ENCODE measurements around the gene AP4S1.

The AP4S1 gene

DNA sequence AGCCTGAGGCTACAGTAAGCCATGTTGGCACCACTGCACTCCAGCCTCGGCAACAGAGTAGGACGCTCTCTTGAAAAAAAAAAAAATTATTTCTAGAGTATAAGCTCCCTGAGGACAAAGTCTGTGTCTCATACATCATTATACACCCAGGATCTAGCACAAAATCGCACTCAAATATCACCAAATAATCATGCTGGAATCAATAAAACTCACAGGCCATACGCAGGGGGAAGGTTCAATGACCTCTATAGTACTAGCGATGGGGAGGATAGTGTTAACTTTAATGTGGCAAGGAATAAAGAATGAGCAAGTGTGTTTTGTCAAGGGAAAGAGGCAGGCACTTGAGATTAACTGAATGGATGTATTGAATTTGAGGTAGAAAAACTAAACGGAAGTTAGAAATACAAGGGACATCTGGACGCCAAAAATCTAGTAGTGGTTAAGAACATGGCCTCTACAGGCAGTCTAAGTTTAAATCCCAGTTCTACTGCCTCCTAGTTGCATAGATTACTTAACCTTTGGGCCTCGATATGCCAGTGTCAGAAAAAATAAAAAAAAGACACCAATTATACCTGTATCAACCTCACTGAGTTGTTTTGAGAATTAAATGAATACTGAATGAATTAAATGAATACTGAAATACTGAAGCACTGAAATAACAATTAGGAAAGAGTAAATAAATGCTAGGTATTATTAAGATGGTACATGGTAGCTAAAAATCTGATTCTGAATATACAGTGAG, 4.4 kb upstream of the AP4S1 start:
- Histone ChIP-seq H3K27me3 (ENCODE audit: insufficient read depth, low read length) (no peaks in the 10 kb centered on the region), H3K36me3 (ENCODE audit: insufficient read depth, low read length) (peaks cover 23% of the 10 kb centered on the region), H3K4me1 (ENCODE audit: insufficient read depth, low read length) (peaks cover 25% of the 10 kb centered on the region), H3K9me3 (ENCODE audit: low read length) (no peaks in the 10 kb centered on the region), H2AFZ (ENCODE audit: low read depth, low read length) (no peak overlapping the region), H3K4me3 (ENCODE audit: low read length) (no peak overlapping the region)

DNA sequence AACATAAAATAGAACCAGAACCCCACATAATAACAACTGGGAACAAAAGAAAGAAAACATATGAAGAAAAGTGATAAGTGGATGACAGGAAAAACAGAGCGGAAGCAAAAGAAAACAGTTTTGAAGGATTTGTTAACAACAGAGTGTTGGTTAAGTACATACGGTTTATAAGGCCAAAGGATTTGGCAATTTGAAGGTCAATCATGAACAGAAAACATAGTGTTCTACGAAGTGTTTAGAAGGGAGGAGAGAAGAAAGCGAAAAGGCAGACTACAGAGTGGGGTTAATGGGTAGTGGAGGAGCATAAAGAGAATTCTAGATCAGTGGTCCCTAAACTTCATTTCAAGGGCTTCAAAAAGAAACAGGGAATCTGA, 3.9 kb upstream of the AP4S1 start:
- Histone ChIP-seq H3K36me3 (ENCODE audit: insufficient read depth, low read length) (peaks cover 23% of the 10 kb centered on the region), H3K4me3 (ENCODE audit: low read length) (no peak overlapping the region)

DNA sequence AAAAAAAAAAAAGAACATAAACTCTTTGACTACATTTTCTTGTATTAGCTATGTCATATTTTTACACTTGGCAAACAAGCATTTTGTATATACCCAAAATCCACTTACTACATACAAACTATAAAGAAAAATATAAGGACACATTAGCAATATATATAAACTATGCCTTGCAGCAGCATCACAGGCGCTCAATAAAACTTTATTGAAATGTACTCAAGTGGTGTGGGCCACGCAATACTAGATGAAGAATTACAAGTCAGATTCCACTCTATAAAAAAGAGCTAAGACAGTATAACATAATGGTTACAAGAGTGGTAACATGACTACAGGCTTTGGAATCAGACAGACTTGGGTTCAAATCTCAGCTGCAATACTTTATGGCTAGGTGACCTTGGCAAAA, 3.1 kb upstream of the AP4S1 start:
- Histone ChIP-seq H2AFZ (ENCODE audit: low read depth, low read length) (no peak overlapping the region), H3K9me3 (ENCODE audit: low read length) (no peaks in the 10 kb centered on the region), H3K36me3 (ENCODE audit: insufficient read depth, low read length) (peaks cover 23% of the 10 kb centered on the region), H3K4me1 (ENCODE audit: insufficient read depth, low read length) (peaks cover 25% of the 10 kb centered on the region), H3K27me3 (ENCODE audit: insufficient read depth, low read length) (no peaks in the 10 kb centered on the region), H3K4me3 (ENCODE audit: low read length) (no peak overlapping the region)

More for the DNA sequence above, 3.9 kb upstream of the AP4S1 start:
- H3K9me3 ChIP-seq (ENCODE audit: low read length), result no peaks in the 10 kb centered on the region
- H3K27me3 ChIP-seq (ENCODE audit: insufficient read depth, low read length), result no peaks in the 10 kb centered on the region
- H3K4me1 ChIP-seq (ENCODE audit: insufficient read depth, low read length), result peaks cover 25% of the 10 kb centered on the region
- H2AFZ ChIP-seq (ENCODE audit: low read depth, low read length), result no peak overlapping the region

DNA sequence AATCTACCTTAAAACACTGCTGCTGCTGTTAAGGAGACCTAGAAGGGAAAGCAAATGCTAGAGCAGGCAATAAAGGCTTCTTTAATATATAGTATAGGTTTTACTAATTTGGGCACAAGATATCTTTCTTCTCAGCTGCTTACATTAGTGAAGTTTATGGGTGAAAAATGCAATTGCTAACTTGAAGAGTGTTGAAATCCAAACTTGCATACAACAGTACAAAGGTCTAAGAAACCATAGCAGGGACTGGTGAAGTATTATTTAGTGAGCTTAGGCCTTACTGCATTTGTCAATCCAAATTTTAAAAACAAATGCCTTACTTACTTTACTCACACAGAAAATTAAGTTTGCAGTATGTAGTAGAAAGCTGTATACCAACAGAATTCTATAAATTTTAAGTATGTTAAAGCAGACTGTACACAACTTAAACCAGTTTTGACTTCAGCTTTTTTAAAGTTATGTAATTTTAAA, 1.4 kb upstream of the AP4S1 start:
- no peak overlapping the region for H2AFZ ChIP-seq (ENCODE audit: low read depth, low read length)
- H3K27me3 ChIP-seq (ENCODE audit: insufficient read depth, low read length), result no peaks in the 10 kb centered on the region
- H3K36me3 ChIP-seq (ENCODE audit: insufficient read depth, low read length), result peaks cover 18% of the 10 kb centered on the region
- H3K4me1 ChIP-seq (ENCODE audit: insufficient read depth, low read length), result peaks cover 23% of the 10 kb centered on the region
- H3K9me3 ChIP-seq (ENCODE audit: low read length), result no peaks in the 10 kb centered on the region
- peak overlapping the region; percentile 76 for H3K4me3 ChIP-seq (ENCODE audit: low read length)

DNA sequence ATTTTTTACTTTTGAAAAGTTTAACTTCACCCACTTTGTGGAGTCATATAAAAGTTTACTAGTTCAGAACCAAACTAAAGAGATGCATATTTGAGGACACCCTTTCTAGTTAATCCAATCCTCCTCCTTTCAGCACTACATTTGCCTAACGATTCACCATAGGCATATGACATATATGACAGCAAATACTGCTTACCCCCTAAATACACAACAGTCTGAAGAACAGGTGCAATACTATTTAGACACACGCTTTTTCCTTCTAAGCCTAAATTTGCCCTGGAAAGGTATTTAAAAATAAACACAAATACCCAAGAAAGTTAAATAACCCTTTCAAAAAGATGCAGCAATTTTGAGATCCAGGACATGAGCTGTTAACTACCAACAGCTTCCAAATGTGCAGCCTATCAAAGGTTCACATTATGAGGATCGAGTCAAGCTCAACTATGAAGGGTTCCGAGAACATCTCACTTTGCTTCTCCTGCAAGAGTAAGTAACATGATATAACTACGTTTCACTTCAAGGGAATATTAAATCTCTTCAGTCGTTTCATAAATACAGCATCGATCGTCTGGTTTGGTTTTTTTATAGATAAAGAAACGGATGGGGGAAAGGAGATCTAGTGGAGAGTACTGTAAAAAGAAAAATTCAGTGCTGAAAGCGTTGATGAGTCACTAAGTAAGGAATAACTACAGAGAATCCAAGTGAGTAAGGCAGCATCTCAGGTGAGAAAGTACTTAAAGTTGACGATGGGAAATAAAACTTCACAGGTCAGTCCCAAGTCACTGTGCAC, 677 bp upstream of the AP4S1 start:
- H3K27me3 ChIP-seq (ENCODE audit: insufficient read depth, low read length), result no peaks in the 10 kb centered on the region
- no peaks in the 10 kb centered on the region for H3K9me3 ChIP-seq (ENCODE audit: low read length)
- peak overlapping the region; percentile 77 for H2AFZ ChIP-seq (ENCODE audit: low read depth, low read length)

DNA sequence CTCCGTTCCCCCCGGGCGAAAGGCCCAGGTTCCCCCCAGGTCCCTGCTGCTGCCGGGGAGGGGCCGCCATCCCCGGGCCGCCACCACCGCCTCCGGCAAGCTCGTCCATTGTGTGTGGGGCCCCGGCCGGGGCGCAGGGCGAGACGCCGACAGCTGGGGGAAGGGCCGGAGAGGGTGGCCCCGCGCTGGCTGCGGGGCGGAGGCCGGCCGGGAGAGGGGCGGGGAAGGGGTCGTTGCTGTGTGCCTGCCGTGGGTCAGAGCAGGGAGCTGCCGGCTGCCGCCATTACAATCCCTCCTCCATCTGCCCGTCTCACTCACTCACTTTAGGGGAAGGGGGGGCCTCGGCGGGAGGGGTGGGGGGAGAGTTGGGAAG, 614 bp downstream of the AP4S1 start, which contains the start of gene STRN3:
Gene STRN3 (minus strand): TSS at position 303 of the 373 bp plus-strand sequence. CDS start 194 bp downstream, at position 109.
- peaks cover 23% of the 10 kb centered on the region for H3K4me1 ChIP-seq (ENCODE audit: insufficient read depth, low read length)
- peak within 1 kb of the TSS; percentile 77 for H2AFZ ChIP-seq (ENCODE audit: low read depth, low read length)
- H3K9me3 ChIP-seq (ENCODE audit: low read length), result no peaks in the 10 kb centered on the region
- H3K27me3 ChIP-seq (ENCODE audit: insufficient read depth, low read length), result no peaks in the 10 kb centered on the region
- peaks cover 12% of the 10 kb centered on the region for H3K36me3 ChIP-seq (ENCODE audit: insufficient read depth, low read length)
- peak within 1 kb of the TSS; percentile 76 for H3K4me3 ChIP-seq (ENCODE audit: low read length)

More for the DNA sequence above, 677 bp upstream of the AP4S1 start:
- peak overlapping the region; percentile 76 for H3K4me3 ChIP-seq (ENCODE audit: low read length)
- peaks cover 18% of the 10 kb centered on the region for H3K36me3 ChIP-seq (ENCODE audit: insufficient read depth, low read length)
- peaks cover 23% of the 10 kb centered on the region for H3K4me1 ChIP-seq (ENCODE audit: insufficient read depth, low read length)

DNA sequence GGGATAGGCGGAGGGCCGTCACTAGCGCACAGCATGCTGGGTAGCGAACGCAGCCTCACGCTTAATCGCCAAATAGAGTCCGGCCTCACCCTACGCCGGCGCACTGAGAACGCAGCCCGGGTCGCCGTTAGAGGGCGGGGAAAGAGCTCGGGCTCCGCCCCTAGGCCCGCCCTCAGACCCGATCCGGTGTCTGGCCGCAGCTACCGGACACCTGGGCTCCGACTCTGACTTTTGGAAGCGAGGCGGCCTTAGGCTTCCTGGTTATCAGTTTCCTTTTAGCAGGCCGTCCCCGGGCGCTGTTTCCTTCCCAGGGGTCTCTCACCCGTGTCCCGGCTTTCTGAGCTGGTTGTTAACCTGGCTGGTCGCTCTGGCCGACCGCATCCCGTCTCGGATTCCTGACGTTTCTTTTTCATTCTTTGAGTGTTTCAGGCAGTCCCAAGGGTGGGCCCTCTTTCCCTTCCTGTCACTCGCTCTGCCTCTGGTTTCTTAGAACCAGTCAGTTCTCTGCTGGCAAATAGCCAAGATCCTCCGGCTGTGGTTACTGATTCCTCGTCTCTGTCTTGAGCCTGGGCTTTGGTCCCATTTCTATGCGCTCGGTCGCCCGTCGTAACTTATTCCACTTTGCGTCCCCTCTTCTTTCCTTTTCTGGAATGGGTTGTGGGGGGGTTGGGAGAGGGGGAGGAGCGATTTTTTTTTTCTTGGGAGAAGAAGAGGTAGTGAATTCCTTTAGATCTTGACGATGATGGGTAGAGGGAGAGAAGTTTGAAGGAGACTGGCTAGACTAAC, 1.2 kb downstream of the AP4S1 start:
- H3K4me1 ChIP-seq (ENCODE audit: insufficient read depth, low read length), result peaks cover 23% of the 10 kb centered on the region
- no peaks in the 10 kb centered on the region for H3K27me3 ChIP-seq (ENCODE audit: insufficient read depth, low read length)
- H3K36me3 ChIP-seq (ENCODE audit: insufficient read depth, low read length), result peaks cover 6% of the 10 kb centered on the region
- peak overlapping the region; percentile 58 for H2AFZ ChIP-seq (ENCODE audit: low read depth, low read length)
- no peaks in the 10 kb centered on the region for H3K9me3 ChIP-seq (ENCODE audit: low read length)
- H3K4me3 ChIP-seq (ENCODE audit: low read length), result peak overlapping the region; percentile 76

DNA sequence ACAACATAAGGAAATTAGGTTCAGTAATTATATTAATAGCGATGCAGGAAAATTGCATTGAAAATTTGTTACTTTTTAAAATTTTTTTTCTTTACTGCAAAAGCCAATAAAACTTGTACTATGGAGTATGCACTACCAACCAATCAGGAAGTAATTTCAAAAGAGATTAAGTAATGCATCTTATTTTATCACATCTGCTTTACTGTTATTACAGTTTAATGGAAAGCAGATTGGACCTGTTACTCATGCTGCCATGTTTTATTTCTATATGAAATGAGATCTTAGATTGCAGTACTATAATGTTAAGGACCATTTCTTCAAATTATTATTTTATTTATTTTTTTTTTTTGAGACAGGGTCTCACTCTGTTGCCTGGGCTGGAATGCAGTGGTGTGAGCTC, 2.4 kb downstream of the AP4S1 start:
- Histone ChIP-seq H3K4me1 (ENCODE audit: insufficient read depth, low read length) (peaks cover 23% of the 10 kb centered on the region), H3K4me3 (ENCODE audit: low read length) (peak overlapping the region; percentile 76), H3K36me3 (ENCODE audit: insufficient read depth, low read length) (no peaks in the 10 kb centered on the region), H3K9me3 (ENCODE audit: low read length) (no peaks in the 10 kb centered on the region), H3K27me3 (ENCODE audit: insufficient read depth, low read length) (no peaks in the 10 kb centered on the region), H2AFZ (ENCODE audit: low read depth, low read length) (no peak overlapping the region)

DNA sequence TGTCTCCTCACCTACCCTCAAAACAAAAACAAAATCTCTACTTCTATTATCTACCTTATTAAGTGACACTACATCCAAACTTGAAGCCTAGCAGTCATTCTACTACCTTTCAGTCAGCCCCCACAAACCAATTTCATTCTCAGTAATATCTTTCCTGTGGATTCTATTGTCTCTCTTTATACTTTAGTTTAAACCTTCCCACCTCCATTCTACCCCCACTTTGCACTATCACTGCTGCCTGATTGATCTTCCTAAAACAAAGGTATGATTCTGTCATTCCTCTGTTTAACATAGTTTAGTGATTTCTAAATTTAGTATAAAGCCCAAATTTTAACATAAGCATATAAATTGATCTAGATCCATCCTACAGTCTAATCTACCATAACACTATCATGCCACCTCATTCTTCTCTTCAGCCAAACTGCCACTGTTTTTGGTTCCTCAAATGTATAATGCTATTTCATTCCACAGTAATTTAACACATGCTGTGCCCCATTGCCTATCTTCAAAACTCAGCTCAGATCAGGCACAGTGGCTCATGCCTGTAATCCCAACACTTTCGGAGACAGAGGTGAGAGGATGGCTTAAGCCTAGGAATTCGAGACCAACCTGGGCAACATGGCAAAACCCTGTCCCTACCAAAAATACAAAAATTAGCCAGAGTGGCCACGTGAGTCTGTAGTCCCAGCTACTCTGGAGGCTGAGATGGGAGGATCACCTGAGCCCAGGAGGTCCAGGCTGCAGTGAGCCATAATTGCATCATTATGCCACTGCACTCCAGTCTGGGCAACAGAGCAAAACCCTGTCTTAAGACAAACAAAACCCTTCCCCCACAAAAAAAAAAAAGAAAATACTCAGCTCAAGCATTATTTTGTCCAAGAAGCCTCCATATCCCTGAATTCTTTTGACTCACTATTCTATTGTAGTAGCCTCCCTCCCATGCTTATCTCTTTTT, 3.8 kb downstream of the AP4S1 start:
- peaks cover 10% of the 10 kb centered on the region for H3K4me1 ChIP-seq (ENCODE audit: insufficient read depth, low read length)
- H3K4me3 ChIP-seq (ENCODE audit: low read length), result no peak overlapping the region

DNA sequence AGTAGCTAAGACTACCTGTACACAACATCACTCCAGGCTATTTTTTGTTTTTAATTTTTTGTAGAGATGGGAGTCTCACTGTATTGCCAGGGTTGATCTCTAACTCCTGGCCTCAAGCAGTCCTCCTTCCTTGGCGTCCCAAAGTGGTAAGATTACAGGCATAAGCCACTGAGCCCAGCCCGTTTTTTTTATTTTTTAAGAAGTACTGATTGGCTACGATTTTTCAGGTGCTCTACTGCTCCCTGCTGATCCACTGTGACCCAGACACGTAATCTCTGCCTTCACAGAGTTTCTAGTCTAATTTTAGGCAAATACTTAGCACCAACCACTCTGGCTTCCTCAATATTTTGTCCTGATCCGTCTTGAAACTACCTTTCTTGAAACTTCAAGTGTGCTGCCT, 5.0 kb downstream of the AP4S1 start:
- no peaks in the 10 kb centered on the region for H3K9me3 ChIP-seq (ENCODE audit: low read length)
- no peaks in the 10 kb centered on the region for H3K4me1 ChIP-seq (ENCODE audit: insufficient read depth, low read length)
- no peak overlapping the region for H3K4me3 ChIP-seq (ENCODE audit: low read length)
- H3K36me3 ChIP-seq (ENCODE audit: insufficient read depth, low read length), result no peaks in the 10 kb centered on the region
- no peak overlapping the region for H2AFZ ChIP-seq (ENCODE audit: low read depth, low read length)
- no peaks in the 10 kb centered on the region for H3K27me3 ChIP-seq (ENCODE audit: insufficient read depth, low read length)

More for the DNA sequence above, 3.8 kb downstream of the AP4S1 start:
- no peak overlapping the region for H2AFZ ChIP-seq (ENCODE audit: low read depth, low read length)
- H3K27me3 ChIP-seq (ENCODE audit: insufficient read depth, low read length), result no peaks in the 10 kb centered on the region
- H3K36me3 ChIP-seq (ENCODE audit: insufficient read depth, low read length), result no peaks in the 10 kb centered on the region
- no peaks in the 10 kb centered on the region for H3K9me3 ChIP-seq (ENCODE audit: low read length)

DNA sequence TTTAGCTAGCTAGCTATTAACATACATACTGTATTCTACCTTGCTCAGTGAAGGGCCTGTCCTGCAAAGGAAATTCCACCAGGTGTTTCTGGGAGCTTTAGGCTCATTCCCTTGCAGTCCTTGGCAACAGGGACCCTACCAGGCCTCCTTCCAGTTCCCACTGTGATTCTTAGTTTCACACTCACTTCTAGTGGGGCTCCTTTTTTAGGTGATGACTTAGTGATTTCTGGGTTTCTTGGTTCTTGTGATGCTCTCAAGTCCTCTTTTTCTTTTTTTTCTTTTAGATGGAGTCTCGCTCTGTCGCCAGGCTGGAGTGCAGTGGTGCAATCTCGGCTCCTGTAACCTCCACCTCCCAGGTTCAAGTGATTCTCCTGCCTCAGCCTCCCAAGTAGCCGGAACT, 11.1 kb downstream of the AP4S1 start:
- Histone ChIP-seq H3K4me3 (ENCODE audit: low read length) (no peak overlapping the region), H3K9me3 (ENCODE audit: low read length) (no peaks in the 10 kb centered on the region), H3K36me3 (ENCODE audit: insufficient read depth, low read length) (peaks cover 3% of the 10 kb centered on the region), H2AFZ (ENCODE audit: low read depth, low read length) (no peak overlapping the region), H3K27me3 (ENCODE audit: insufficient read depth, low read length) (no peaks in the 10 kb centered on the region), H3K4me1 (ENCODE audit: insufficient read depth, low read length) (no peaks in the 10 kb centered on the region)

DNA sequence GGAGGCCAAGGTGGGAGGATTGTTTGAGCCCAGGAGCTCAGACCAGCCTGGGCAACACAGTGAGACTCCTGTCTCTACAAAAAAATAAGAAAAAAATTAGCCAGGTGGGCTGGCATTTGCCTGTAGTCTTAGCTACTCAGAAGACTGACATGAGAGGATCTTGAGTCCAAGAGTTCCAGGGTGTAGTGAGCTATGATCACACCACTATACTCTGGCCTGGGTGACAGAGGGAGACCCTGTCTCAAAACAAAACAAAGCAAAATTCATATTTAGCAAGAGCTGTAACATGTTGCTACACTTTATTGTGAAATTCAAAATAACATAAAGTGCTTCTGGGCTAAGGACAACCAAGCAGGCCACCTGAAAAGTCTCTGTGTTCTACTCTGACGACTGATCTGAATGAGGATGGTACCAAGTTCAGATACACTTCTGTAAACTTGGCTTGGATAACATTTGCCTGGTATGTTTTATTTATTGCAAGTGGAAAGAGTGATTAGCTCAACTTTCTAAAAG, 12.3 kb downstream of the AP4S1 start:
- Histone ChIP-seq H3K9me3 (ENCODE audit: low read length) (no peaks in the 10 kb centered on the region), H2AFZ (ENCODE audit: low read depth, low read length) (no peak overlapping the region), H3K27me3 (ENCODE audit: insufficient read depth, low read length) (no peaks in the 10 kb centered on the region), H3K36me3 (ENCODE audit: insufficient read depth, low read length) (peaks cover 3% of the 10 kb centered on the region), H3K4me3 (ENCODE audit: low read length) (no peak overlapping the region), H3K4me1 (ENCODE audit: insufficient read depth, low read length) (no peaks in the 10 kb centered on the region)
